IMR-90 (cell line): ENCODE measurements around the gene CYP2A13. TPM values are rescaled to one million over a fixed set of nuclear protein-coding genes. Genes with fewer than 3 reads are reported as not detected.

ENCODE experiments used
- ATAC-seq: fragments of 200-7000 bp; cut with Tn5 transposase; 2 replicates; pipeline ENCODE4 v1.9.1; 2020; ENCODE audit warnings: low read depth, mild to moderate bottlenecking, moderate library complexity
- BruUV-seq: library from RNA; stranded (reverse); fragments of 400-500 nt; replicated peaks from 2 replicates; lab custom pipeline; 2021; lab: Mats Ljungman, UMichigan
- CTCF ChIA-PET: fragments of 300-600 bp; formaldehyde crosslinking; extraction: SDS; loops from one replicate; lab custom pipeline; 2021; ENCODE audit warnings: antibody characterized with exemption; lab: Yijun Ruan, JAX
- POLR2A ChIA-PET: fragments of 300-600 bp; sonication (Branson Sonifier 250); formaldehyde crosslinking; loops from one replicate; lab custom pipeline; 2022; ENCODE audit warnings: antibody characterized with exemption; ENCODE audit not compliant: unreplicated experiment; lab: Charles Lee
- DNase-seq: peaks from one replicate; pipeline ENCODE4 v3.0.0; 2013
- H2AFZ ChIP-seq: replicated peaks from 2 replicates; pipeline ENCODE3; 2013; ENCODE audit warnings: low read length, mild to moderate bottlenecking; ENCODE audit not compliant: poor library complexity
- H2AK5ac ChIP-seq: 2 replicates; pipeline ENCODE4 v1.6.1; 2013; ENCODE audit warnings: low read depth, low read length, inconsistent platforms
- H2AK9ac ChIP-seq: replicated peaks from 2 replicates; pipeline ENCODE3; 2013; ENCODE audit warnings: mild to moderate bottlenecking, low read depth, low read length, moderate library complexity; ENCODE audit not compliant: poor library complexity
- H2BK120ac ChIP-seq: 2 replicates; pipeline ENCODE4 v1.6.1; 2013; ENCODE audit warnings: low read depth, low read length, inconsistent platforms
- H2BK15ac ChIP-seq: 3 replicates; pipeline ENCODE4 v1.6.1; 2013; ENCODE audit warnings: low read depth, low read length, inconsistent platforms
- H2BK20ac ChIP-seq: 2 replicates; pipeline ENCODE4 v1.6.1; 2013; ENCODE audit warnings: low read depth, mild to moderate bottlenecking, inconsistent platforms, low read length, moderate library complexity
- H2BK5ac ChIP-seq: 2 replicates; pipeline ENCODE4 v1.6.1; 2013; ENCODE audit warnings: mild to moderate bottlenecking, low read depth, low read length, inconsistent platforms; ENCODE audit not compliant: poor library complexity, severe bottlenecking
- H3K14ac ChIP-seq: replicated peaks from 2 replicates; pipeline ENCODE4 v1.6.1; 2013; ENCODE audit warnings: low read depth, low read length, inconsistent platforms
- H3K18ac ChIP-seq: 2 replicates; pipeline ENCODE4 v1.6.1; 2013; ENCODE audit warnings: low read depth, low read length, control low read depth
- H3K23ac ChIP-seq: 2 replicates; pipeline ENCODE4 v1.6.1; 2013; ENCODE audit warnings: low read depth, low read length, inconsistent platforms
- H3K27ac ChIP-seq: 2 replicates; pipeline ENCODE4 v1.5.1; 2013; ENCODE audit warnings: mild to moderate bottlenecking, control low read depth, low read length; ENCODE audit not compliant: insufficient read depth
- H3K27me3 ChIP-seq: 2 replicates; pipeline ENCODE4 v1.6.1; 2013; ENCODE audit warnings: low read length; ENCODE audit not compliant: control insufficient read depth, insufficient read depth
- H3K36me3 ChIP-seq: 2 replicates; pipeline ENCODE4 v1.6.1; 2013; ENCODE audit warnings: low read length, mixed read lengths; ENCODE audit not compliant: control insufficient read depth, insufficient read depth
- H3K4ac ChIP-seq: 2 replicates; pipeline ENCODE4 v1.6.1; 2013; ENCODE audit warnings: low read depth, low read length, inconsistent platforms
- H3K4me1 ChIP-seq: 2 replicates; pipeline ENCODE4 v1.6.1; 2013; ENCODE audit warnings: low read length, mixed read lengths; ENCODE audit not compliant: control insufficient read depth, insufficient read depth
- H3K4me2 ChIP-seq: 2 replicates; pipeline ENCODE4 v1.6.1; 2013; ENCODE audit warnings: low read depth, mild to moderate bottlenecking, control low read depth, low read length, moderate library complexity
- H3K4me3 ChIP-seq: 2 replicates; pipeline ENCODE4 v1.5.1; 2013; ENCODE audit warnings: low read depth, mild to moderate bottlenecking, control low read depth, low read length, moderate library complexity; ENCODE audit not compliant: insufficient read depth
- H3K56ac ChIP-seq: 2 replicates; pipeline ENCODE4 v1.6.1; 2013; ENCODE audit warnings: low read length, inconsistent platforms; ENCODE audit not compliant: insufficient read depth; ENCODE audit errors: extremely low read depth
- H3K79me1 ChIP-seq, 2 experiments: 2 replicates each; pipeline ENCODE4 v1.6.1; 2013; ENCODE audit warnings: low read length in 2 of 2, inconsistent platforms in 1 of 2, low read depth in 1 of 2
- H3K9ac ChIP-seq: 2 replicates; pipeline ENCODE4 v1.6.1; 2013; ENCODE audit warnings: low read depth, low read length, control low read depth
- H3K9me1 ChIP-seq: 2 replicates; pipeline ENCODE4 v1.6.1; 2013; ENCODE audit warnings: low read length, inconsistent platforms; ENCODE audit not compliant: insufficient read depth
- H3K9me3 ChIP-seq: 2 replicates; pipeline ENCODE4 v1.6.1; 2013; ENCODE audit warnings: low read length; ENCODE audit not compliant: control insufficient read depth, insufficient read depth
- H4K20me1 ChIP-seq: 2 replicates; pipeline ENCODE4 v1.6.1; 2013; ENCODE audit warnings: low read length, inconsistent platforms; ENCODE audit not compliant: insufficient read depth
- H4K5ac ChIP-seq: 2 replicates; pipeline ENCODE4 v1.6.1; 2013; ENCODE audit warnings: mild to moderate bottlenecking, low read depth, low read length, control low read depth
- H4K8ac ChIP-seq, 2 experiments: 2 replicates each; pipeline ENCODE4 v1.6.1; 2013; ENCODE audit warnings: low read depth in 2 of 2, low read length in 2 of 2, control low read depth in 1 of 2, inconsistent platforms in 1 of 2
- H4K91ac ChIP-seq: 2 replicates; pipeline ENCODE4 v1.6.1; 2013; ENCODE audit warnings: low read depth, low read length, inconsistent platforms; ENCODE audit not compliant: insufficient read depth
- BHLHE40 ChIP-seq: fragments of 150-350 bp; IDR thresholded peaks from 2 replicates; pipeline ENCODE4 v1.6.1; 2016; ENCODE audit warnings: mild to moderate bottlenecking, low read depth, low read length
- MAFK ChIP-seq: IDR thresholded peaks from 2 replicates; pipeline ENCODE4 v1.6.1; 2012; ENCODE audit warnings: low read depth, low read length, improper control_type of control experiment
- MAZ ChIP-seq: IDR thresholded peaks from 2 replicates; pipeline ENCODE4 v1.6.1; 2012; ENCODE audit warnings: low read depth, mild to moderate bottlenecking, low read length, improper control_type of control experiment, moderate library complexity, borderline replicate concordance
- RAD21 ChIP-seq: IDR thresholded peaks from 2 replicates; pipeline ENCODE4 v1.6.1; 2012; ENCODE audit warnings: low read length, improper control_type of control experiment
- USF2 ChIP-seq: fragments of 150-350 bp; IDR thresholded peaks from 2 replicates; pipeline ENCODE4 v1.6.1; 2017; ENCODE audit warnings: mild to moderate bottlenecking, antibody characterized with exemption, low read length, low read depth
- WGBS, 2 experiments: methylation state at CpG; one replicate each; pipeline versions ENCODE4 v1.1.5 to v1.1.7; 2013; ENCODE audit warnings: missing lambda C conversion rate in 2 of 2; ENCODE audit not compliant: insufficient read length in 1 of 2; ENCODE audit errors: extremely low coverage in 2 of 2; 5-methylcytosine and 5-hydroxymethylcytosine counted together
- dilution Hi-C: fragments of 300-500 bp; cut with HindIII; formaldehyde crosslinking; loops from one replicate; pipeline ENCODE4 v1.14.3; 2018; ENCODE audit warnings: low sequenced_read_pairs; ENCODE audit not compliant: unreplicated experiment
- in situ Hi-C: fragments of 300-500 bp; cut with MboI; formaldehyde crosslinking; loops from 3 replicates; pipeline ENCODE4 v1.14.3; 2019; ENCODE audit warnings: low sequenced_read_pairs, inconsistent platforms, mixed read lengths
- intact Hi-C: fragments of 100-400 bp; cut with micrococcal nuclease; formaldehyde crosslinking; loops from 2 replicates; pipeline ENCODE4 v1.10.0; 2022
- polyA plus RNA-seq, 3 experiments: library from polyadenylated mRNA; depleted of rRNA; stranded (reverse); fragments of >200 nt; gene quantifications; 2 replicates each; pipeline ENCODE4 v1.2.3, GENCODE V29; 2012; ENCODE audit warnings: low replicate concordance in 1 of 3
- total RNA-seq: library from RNA; depleted of rRNA; stranded (reverse); fragments of >200 nt; gene quantifications from 2 replicates; pipeline ENCODE4 v1.2.3, GENCODE V29; 2012
- TF ChIP-seq, protein P1 (sequence below): conservative IDR thresholded peaks from 2 replicates; pipeline ENCODE4 v1.5.1; 2012; ENCODE audit warnings: mild to moderate bottlenecking, low read depth, low read length, improper control_type of control experiment

Gene CYP2A13
- total and polyA plus RNA-seq, 2 of the 4 experiments (the other 2 are of a cell fraction) = not detected

GRCh38 chr19:41131186-41131585, 42.9 kb downstream of the CYP2A13 start:
- POLR2A ChIA-PET = no interaction called here
- TF ChIP-seq MAFK (no peak), USF2 (no peak), RAD21 (no peak), MAZ (no peak), BHLHE40 (no peak)
- TF ChIP-seq, protein P1, sequence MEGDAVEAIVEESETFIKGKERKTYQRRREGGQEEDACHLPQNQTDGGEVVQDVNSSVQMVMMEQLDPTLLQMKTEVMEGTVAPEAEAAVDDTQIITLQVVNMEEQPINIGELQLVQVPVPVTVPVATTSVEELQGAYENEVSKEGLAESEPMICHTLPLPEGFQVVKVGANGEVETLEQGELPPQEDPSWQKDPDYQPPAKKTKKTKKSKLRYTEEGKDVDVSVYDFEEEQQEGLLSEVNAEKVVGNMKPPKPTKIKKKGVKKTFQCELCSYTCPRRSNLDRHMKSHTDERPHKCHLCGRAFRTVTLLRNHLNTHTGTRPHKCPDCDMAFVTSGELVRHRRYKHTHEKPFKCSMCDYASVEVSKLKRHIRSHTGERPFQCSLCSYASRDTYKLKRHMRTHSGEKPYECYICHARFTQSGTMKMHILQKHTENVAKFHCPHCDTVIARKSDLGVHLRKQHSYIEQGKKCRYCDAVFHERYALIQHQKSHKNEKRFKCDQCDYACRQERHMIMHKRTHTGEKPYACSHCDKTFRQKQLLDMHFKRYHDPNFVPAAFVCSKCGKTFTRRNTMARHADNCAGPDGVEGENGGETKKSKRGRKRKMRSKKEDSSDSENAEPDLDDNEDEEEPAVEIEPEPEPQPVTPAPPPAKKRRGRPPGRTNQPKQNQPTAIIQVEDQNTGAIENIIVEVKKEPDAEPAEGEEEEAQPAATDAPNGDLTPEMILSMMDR = no peak

More at GRCh38 chr19:41131186-41131585, 42.9 kb downstream of the CYP2A13 start:
- H3K27ac ChIP-seq = no peak overlapping the region
- no peaks in the 10 kb centered on the region for H3K4me1 ChIP-seq
- H3K23ac ChIP-seq = no peak overlapping the region
- no peak overlapping the region for H2BK120ac ChIP-seq
- H3K79me1 ChIP-seq = no peaks in the 10 kb centered on the region
- ATAC-seq = no peak
- BruUV-seq = no TSS peak
- no peak overlapping the region for H3K4me3 ChIP-seq
- H4K20me1 ChIP-seq = no peaks in the 10 kb centered on the region
- no peak overlapping the region for H2AFZ ChIP-seq
- no peak overlapping the region for H3K56ac ChIP-seq
- H3K9me3 ChIP-seq = no peaks in the 10 kb centered on the region
- H3K9ac ChIP-seq = no peak overlapping the region
- no peak overlapping the region for H2BK5ac ChIP-seq
- H2AK9ac ChIP-seq = no peak overlapping the region
- dilution Hi-C loops (no loop called here), in situ Hi-C loops (no loop called here), intact Hi-C loops (no loop called here)
- no peaks in the 10 kb centered on the region for H3K9me1 ChIP-seq
- CTCF ChIA-PET = no interaction called here
- no CpG with 5 or more reads among the region's 5 CpGs for WGBS, 2 experiments
- H2AK5ac ChIP-seq = no peak overlapping the region
- no peak overlapping the region for H2BK20ac ChIP-seq
- H4K8ac ChIP-seq = no peak overlapping the region
- no peak overlapping the region for H4K5ac ChIP-seq
- no peak overlapping the region for H3K4ac ChIP-seq
- no peak overlapping the region for H4K91ac ChIP-seq
- no peak overlapping the region for H3K4me2 ChIP-seq
- no peak overlapping the region for H3K14ac ChIP-seq
- H3K36me3 ChIP-seq = no peaks in the 10 kb centered on the region
- DNase-seq = no peak
- peaks cover 24% of the 10 kb centered on the region for H3K27me3 ChIP-seq
- no peak overlapping the region for H3K18ac ChIP-seq
- no peak overlapping the region for H2BK15ac ChIP-seq
